NT2/D1 (cell line): ENCODE data around the gene OR4P4.

Experiments
- SUZ12 ChIP-seq: IDR thresholded peaks from 2 replicates; pipeline ENCODE4 v1.6.1; 2011; ENCODE audit not compliant: insufficient read length, insufficient read depth; ENCODE audit errors: extremely low read depth
- ZNF274 ChIP-seq: IDR thresholded peaks from 2 replicates; pipeline ENCODE4 v1.6.1; 2011; ENCODE audit warnings: mild to moderate bottlenecking, low read depth, low read length

GRCh38 chr11:55673860-55674259 is 38.9 kb downstream of the OR4P4 start:
- TF ChIP-seq ZNF274 (no peak), SUZ12 (no peak)
